SU-DHL-6 (cell line): Measurements from ENCODE around the gene DNER.

Experiments used
- EZH2phosphoT487 ChIP-seq: fragments of 200-600 bp; sonication (generic), shearing (Covaris generic); conservative IDR thresholded peaks from 2 replicates; pipeline ENCODE4 v1.6.1; 2018; ENCODE audit warnings: mild to moderate bottlenecking, antibody characterized with exemption, low read length, moderate library complexity, mixed read lengths
- TF ChIP-seq, protein P1 (sequence below): fragments of 200-600 bp; sonication (generic); IDR thresholded peaks from one replicate; pipeline ENCODE4 v1.5.1; 2017; ENCODE audit warnings: antibody characterized with exemption, mild to moderate bottlenecking, low read length, moderate library complexity; ENCODE audit not compliant: insufficient read depth, poor library complexity, severe bottlenecking

DNA sequence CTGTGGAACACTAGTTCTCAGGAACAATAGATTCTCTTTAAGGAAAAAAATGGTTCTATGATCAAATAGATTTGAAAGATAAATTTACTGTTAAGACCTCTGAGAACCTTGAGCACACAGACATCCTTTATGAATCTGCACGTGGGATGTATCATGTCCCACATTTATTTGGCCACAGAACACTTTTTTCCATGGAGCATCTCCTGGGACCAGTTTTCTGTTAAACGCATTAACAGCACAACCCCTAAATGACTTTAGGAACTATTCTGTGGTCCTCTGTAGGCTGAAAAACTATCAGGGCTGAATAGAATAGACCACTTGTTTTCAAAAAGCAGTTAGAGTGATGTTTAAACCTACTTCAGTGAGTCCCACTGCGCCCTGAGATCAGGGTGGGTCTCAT is 311.1 kb downstream of the DNER start:
- TF ChIP-seq EZH2phosphoT487: no peak
- TF ChIP-seq, protein P1, sequence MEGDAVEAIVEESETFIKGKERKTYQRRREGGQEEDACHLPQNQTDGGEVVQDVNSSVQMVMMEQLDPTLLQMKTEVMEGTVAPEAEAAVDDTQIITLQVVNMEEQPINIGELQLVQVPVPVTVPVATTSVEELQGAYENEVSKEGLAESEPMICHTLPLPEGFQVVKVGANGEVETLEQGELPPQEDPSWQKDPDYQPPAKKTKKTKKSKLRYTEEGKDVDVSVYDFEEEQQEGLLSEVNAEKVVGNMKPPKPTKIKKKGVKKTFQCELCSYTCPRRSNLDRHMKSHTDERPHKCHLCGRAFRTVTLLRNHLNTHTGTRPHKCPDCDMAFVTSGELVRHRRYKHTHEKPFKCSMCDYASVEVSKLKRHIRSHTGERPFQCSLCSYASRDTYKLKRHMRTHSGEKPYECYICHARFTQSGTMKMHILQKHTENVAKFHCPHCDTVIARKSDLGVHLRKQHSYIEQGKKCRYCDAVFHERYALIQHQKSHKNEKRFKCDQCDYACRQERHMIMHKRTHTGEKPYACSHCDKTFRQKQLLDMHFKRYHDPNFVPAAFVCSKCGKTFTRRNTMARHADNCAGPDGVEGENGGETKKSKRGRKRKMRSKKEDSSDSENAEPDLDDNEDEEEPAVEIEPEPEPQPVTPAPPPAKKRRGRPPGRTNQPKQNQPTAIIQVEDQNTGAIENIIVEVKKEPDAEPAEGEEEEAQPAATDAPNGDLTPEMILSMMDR: no peak
